Peyer's patch (tissue), 4 donors: Measurements from ENCODE around the gene PDZK1IP1.

Experiments
- CTCF ChIP-seq, 6 experiments: fragments of 450-650 bp in 4 of 6; fragments of 200-600 bp in 2 of 6; sonication (generic) in 1 of 6; IDR thresholded peaks; one replicate each; pipeline ENCODE4 v1.5.1; 2017 to 2019; ENCODE audit warnings: antibody characterized with exemption in 6 of 6, mild to moderate bottlenecking in 3 of 6, moderate library complexity in 1 of 6
- POLR2A ChIP-seq, 2 donors: fragments of 450-650 bp; IDR thresholded peaks; one replicate each; pipeline ENCODE4 v1.5.1; 2017; ENCODE audit warnings: antibody characterized with exemption in 2 of 2, mild to moderate bottlenecking in 2 of 2, moderate library complexity in 2 of 2

DNA sequence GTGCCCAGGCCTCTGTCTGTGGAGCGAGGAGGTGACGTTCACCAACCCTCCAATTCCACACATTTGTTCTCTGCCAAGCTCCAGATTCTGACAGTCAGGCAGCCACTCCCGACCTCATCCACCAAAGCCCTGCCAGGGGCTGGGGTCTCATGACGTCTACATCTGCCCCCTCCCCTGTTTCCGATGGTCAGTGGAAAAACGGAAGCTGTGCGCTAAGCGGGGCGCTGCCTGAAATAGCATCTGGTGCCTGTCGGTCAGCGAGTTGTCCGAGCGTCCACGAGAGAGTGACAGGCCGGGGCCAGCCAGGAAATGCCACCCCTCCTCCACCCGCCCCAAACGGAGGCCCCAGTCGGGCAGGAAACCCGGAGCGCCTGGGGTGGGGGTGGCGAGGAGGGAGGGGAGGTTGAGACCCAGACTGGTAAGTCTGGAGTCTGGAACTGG lies 45.4 kb upstream of the PDZK1IP1 start:
- TF ChIP-seq CTCF (IDR thresholded peaks at IDR 0.05) (no peak), POLR2A (IDR thresholded peaks at IDR 0.05) (no peak)
